HepG2 (cell line): ENCODE measurements around the gene FMR1. TPM values are rescaled to one million over a fixed set of nuclear protein-coding genes. Genes with fewer than 3 reads are reported as not detected.
A peak's percentile ranks its signal among the peaks of the same experiment; 100 is the strongest.

Experiments
- ATAC-seq: fragments of 200-7000 bp; cut with Tn5 transposase; 3 replicates; pipeline ENCODE4 v1.9.1; 2020; ENCODE audit warnings: mild to moderate bottlenecking, moderate library complexity
- BruUV-seq: library from RNA; stranded (reverse); fragments of 400-500 nt; replicated peaks from 2 replicates; lab custom pipeline; 2021; lab: Mats Ljungman, UMichigan
- CTCF ChIA-PET: fragments of 300-600 bp; formaldehyde crosslinking; extraction: SDS; loops from one replicate; lab custom pipeline; 2021; ENCODE audit warnings: low total read pairs, inconsistent platforms, low intra/inter-chr PET ratio; lab: Yijun Ruan, JAX
- POLR2A ChIA-PET: fragments of 350-600 bp; sonication (Branson Sonifier 250); formaldehyde crosslinking; loops from one replicate; lab custom pipeline; 2020; ENCODE audit warnings: antibody characterized with exemption, inconsistent platforms; lab: Yijun Ruan, JAX
- DNase-seq: peaks from one replicate; pipeline ENCODE4 v3.0.0-alpha.2; 2015; ENCODE audit warnings: low spot score
- FAIRE-seq: peaks from 3 replicates; lab custom pipeline; 2011; peaks lifted over from hg19 to GRCh38; lab: Jason Lieb, UNC
- H2AFZ ChIP-seq: one replicate; pipeline ENCODE4 v1.6.1; 2011; ENCODE audit warnings: low read length, inconsistent platforms
- H3K27ac ChIP-seq: fragments of 300-600 bp; 3 replicates; pipeline ENCODE4 v1.8.0; 2011; ENCODE audit warnings: mixed run types, mild to moderate bottlenecking, mixed read lengths, low read length, inconsistent platforms; ENCODE audit not compliant: insufficient read depth; ENCODE audit errors: extremely low read length
- H3K27me3 ChIP-seq, 2 experiments: fragments of 200-600 bp in 1 of 2; 2 replicates in 1 of 2; 3 replicates in 1 of 2; pipeline versions ENCODE4 v1.6.0 to v1.8.0; 2011; ENCODE audit warnings: low read length in 2 of 2, mild to moderate bottlenecking in 2 of 2, moderate library complexity in 2 of 2, inconsistent platforms in 1 of 2; ENCODE audit not compliant: insufficient read depth in 2 of 2, control insufficient read depth in 1 of 2
- H3K36me3 ChIP-seq, 2 experiments: fragments of 200-600 bp in 1 of 2; replicated peaks in 1 of 2; 2 replicates in 1 of 2; 3 replicates in 1 of 2; pipeline versions ENCODE4 v1.5.1 to v1.8.0; 2011; ENCODE audit warnings: low read length in 2 of 2, inconsistent platforms in 1 of 2; ENCODE audit not compliant: insufficient read depth in 2 of 2, control insufficient read depth in 1 of 2
- H3K4me1 ChIP-seq: 2 replicates; pipeline ENCODE4 v1.5.1; 2012; ENCODE audit warnings: low read length, inconsistent platforms; ENCODE audit not compliant: insufficient read depth
- H3K4me2 ChIP-seq: 2 replicates; pipeline ENCODE4 v1.6.0; 2011; ENCODE audit warnings: low read depth, low read length, inconsistent platforms
- H3K4me3 ChIP-seq, 3 experiments: fragments of 200-600 bp in 1 of 3; sonication (generic), shearing (Covaris generic) in 1 of 3; replicated peaks in 1 of 3; 2 replicates each; pipeline ENCODE4 v1.5.1; 2011 to 2016; ENCODE audit warnings: low read length in 3 of 3, inconsistent platforms in 2 of 3, low read depth in 2 of 3, mild to moderate bottlenecking in 2 of 3, control low read depth in 1 of 3, mixed read lengths in 1 of 3; ENCODE audit not compliant: insufficient read depth in 1 of 3
- H3K79me2 ChIP-seq: one replicate; pipeline ENCODE4 v1.6.1; 2011; ENCODE audit warnings: low read length, inconsistent platforms; ENCODE audit not compliant: insufficient read depth
- H3K9ac ChIP-seq: 2 replicates; pipeline ENCODE4 v1.6.0; 2011; ENCODE audit warnings: mild to moderate bottlenecking, low read depth, low read length, inconsistent platforms; ENCODE audit not compliant: insufficient read depth
- H3K9me3 ChIP-seq: 2 replicates; pipeline ENCODE4 v1.5.1; 2012; ENCODE audit warnings: mild to moderate bottlenecking, low read length
- H4K20me1 ChIP-seq: 2 replicates; pipeline ENCODE4 v1.6.0; 2011; ENCODE audit warnings: inconsistent platforms, mild to moderate bottlenecking, low read length, moderate library complexity; ENCODE audit not compliant: insufficient read depth
- KLF16 ChIP-seq, 2 experiments: sonication (generic) in 1 of 2; formaldehyde crosslinking in 1 of 2; IDR thresholded peaks; 2 replicates each; pipeline versions ENCODE4 v1.6.1 to v1.8.0; 2016 to 2023; ENCODE audit warnings: missing genetic modification reagents in 2 of 2, missing compliant biosample characterization in 1 of 2
- NRL ChIP-seq: sonication (generic); formaldehyde crosslinking; IDR thresholded peaks from 2 replicates; pipeline ENCODE4 v1.5.0; 2020; ENCODE audit warnings: missing genetic modification reagents, mild to moderate bottlenecking, moderate library complexity, borderline replicate concordance
- PLRG1 ChIP-seq: fragments of 450-650 bp; conservative IDR thresholded peaks from 2 replicates; pipeline ENCODE4 v1.6.1; 2016
- RFX3 ChIP-seq: IDR thresholded peaks from 2 replicates; pipeline ENCODE4 v1.6.1; 2016; ENCODE audit warnings: missing biosample characterization, missing genetic modification reagents
- ZHX2 ChIP-seq, 2 experiments: sonication (generic) in 1 of 2; formaldehyde crosslinking in 1 of 2; IDR thresholded peaks; 2 replicates each; pipeline versions ENCODE4 v1.6.1 to v1.9.0; 2014 to 2022; ENCODE audit warnings: antibody characterized with exemption in 1 of 2, borderline replicate concordance in 1 of 2, inconsistent platforms in 1 of 2, low read depth in 1 of 2, missing genetic modification reagents in 1 of 2
- ZNF20 ChIP-seq: sonication (generic); formaldehyde crosslinking; IDR thresholded peaks from 2 replicates; pipeline ENCODE4 v1.4.0; 2020; ENCODE audit warnings: mild to moderate bottlenecking, moderate library complexity, missing genetic modification reagents
- ZNF703 ChIP-seq: sonication (generic); formaldehyde crosslinking; IDR thresholded peaks from 2 replicates; pipeline ENCODE4 v1.5.1; 2020; ENCODE audit warnings: missing genetic modification reagents, mild to moderate bottlenecking, moderate library complexity, borderline replicate concordance
- ZNF709 ChIP-seq: sonication (generic); formaldehyde crosslinking; IDR thresholded peaks from 2 replicates; pipeline ENCODE4 v1.5.0; 2020; ENCODE audit warnings: mild to moderate bottlenecking, missing genetic modification reagents
- WGBS: methylation state at CpG from one replicate; pipeline ENCODE4 v1.1.6; 2017; ENCODE audit warnings: low lambda C conversion rate; 5-methylcytosine and 5-hydroxymethylcytosine counted together
- in situ Hi-C: cut with HindIII; loops from 2 replicates; pipeline ENCODE4 v1.10.0; 2017; ENCODE audit warnings: low pct_unique_long_range_greater_than_20kb; ENCODE audit not compliant: extremely low pct_ligation_motif_present
- intact Hi-C: fragments of 100-400 bp; cut with micrococcal nuclease; formaldehyde crosslinking; loops from one replicate; pipeline ENCODE4 v1.10.0; 2022; ENCODE audit not compliant: unreplicated experiment
- polyA plus RNA-seq, 8 experiments: library from polyadenylated mRNA; depleted of rRNA in 3 of 8; stranded (reverse) in 7 of 8; unstranded in 1 of 8; fragments of >200 nt; fragmentation: Illumina TruSeq in 4 of 8; extraction: Trizol in 4 of 8; gene quantifications; 2 replicates each; pipeline versions ENCODE4 v1.2.1 to v1.2.3, GENCODE V29; 2011 to 2016; ENCODE audit warnings: low read depth in 4 of 8, missing spikeins in 1 of 8, mixed read lengths in 1 of 8; ENCODE audit not compliant: insufficient read depth in 1 of 8
- total RNA-seq, 5 experiments: library from RNA; depleted of rRNA; stranded (reverse); fragments of >200 nt; fragmentation: Illumina TruSeq; extraction: Trizol; gene quantifications; 2 replicates each; pipeline ENCODE4 v1.2.3, GENCODE V29; 2016; ENCODE audit warnings: low read depth in 1 of 5
- TF ChIP-seq, protein P1 (sequence below): IDR thresholded peaks from 2 replicates; pipeline ENCODE4 v1.6.1; 2016; ENCODE audit warnings: low read depth, borderline replicate concordance

The FMR1 gene
- total and polyA plus RNA-seq, 2 of the 13 experiments (the other 11 are each of a cell fraction or from before 2014, with no cell fraction given) = 27.8 to 49.6 TPM

GRCh38 chrX:147917700-147918695 lies 6.3 kb downstream of the FMR1 start:
- CTCF ChIA-PET = no interaction called here
- TF ChIP-seq ZNF20 (CRISPR knock-in tag) (no peak), NRL (CRISPR knock-in tag) (no peak)
- no peak overlapping the region for H3K9ac ChIP-seq
- no peak for ATAC-seq
- no peak overlapping the region for H3K4me3 ChIP-seq
- POLR2A ChIA-PET = interaction anchor here (2.1 kb wide), 1 partner anchor 33 kb away, joined by 4 read pairs; no protein-coding TSS in a partner anchor
- H3K4me1 ChIP-seq = peaks cover 73% of the 10 kb centered on the region
- peaks cover 98% of the 10 kb centered on the region for H3K79me2 ChIP-seq
- no peak overlapping the region for H2AFZ ChIP-seq
- 87% methylated on average over 8 of the region's 10 CpGs for WGBS
- intact Hi-C loops = no loop called here
- H3K9me3 ChIP-seq = no peaks in the 10 kb centered on the region
- no peaks in the 10 kb centered on the region for H3K27me3 ChIP-seq
- 0 out of 5 replicates have a peak, but pooled peaks cover 0 to 2% of the 10 kb centered on the region in 2 experiments for H3K36me3 ChIP-seq
- H3K27ac ChIP-seq = no peak overlapping the region
- DNase-seq = no peak
- peaks cover 37% of the 10 kb centered on the region for H4K20me1 ChIP-seq
- peak overlapping the region; percentile 7; the same call in 1 of the 2 replicates for H3K4me2 ChIP-seq
- in situ Hi-C loops = no loop called here
- FAIRE-seq = no peak
- BruUV-seq = no TSS peak

GRCh38 chrX:147920161-147920666 lies 8.5 kb downstream of the FMR1 start:
- Histone ChIP-seq H3K79me2 (peaks cover 80% of the 10 kb centered on the region), H3K27ac (no peak overlapping the region), H3K9ac (no peak overlapping the region), H3K4me3 (no peak overlapping the region), H3K4me1 (peaks cover 81% of the 10 kb centered on the region), H3K9me3 (no peaks in the 10 kb centered on the region), H3K36me3 (0 out of 5 replicates have a peak, but pooled peaks cover 0 to 2% of the 10 kb centered on the region in 2 experiments), H3K4me2 (peak overlapping the region; percentile 23; the same call in 1 of the 2 replicates), H4K20me1 (peaks cover 24% of the 10 kb centered on the region), H3K27me3 (no peaks in the 10 kb centered on the region), H2AFZ (no peak overlapping the region)
- ChIA-PET POLR2A (no interaction called here), CTCF (no interaction called here)
- 87% methylated on average over 3 of the region's 3 CpGs for WGBS
- no TSS peak for BruUV-seq
- in situ Hi-C loops (no loop called here), intact Hi-C loops (no loop called here)
- DNase-seq = no peak
- FAIRE-seq = no peak
- no peak for ATAC-seq
- TF ChIP-seq KLF16 (CRISPR knock-in tag; IDR thresholded peaks at IDR 0.05) (no peak), ZNF703 (CRISPR knock-in tag) (no peak), RFX3 (CRISPR knock-in tag) (no peak), ZHX2 (IDR thresholded peaks at IDR 0.05; ENCODE audit: low read depth) (no peak), ZHX2 (CRISPR knock-in tag; IDR thresholded peaks at IDR 0.05; ENCODE audit: borderline replicate concordance) (no peak), ZNF709 (CRISPR knock-in tag) (no peak), PLRG1 (no peak)
- TF ChIP-seq, protein P1, sequence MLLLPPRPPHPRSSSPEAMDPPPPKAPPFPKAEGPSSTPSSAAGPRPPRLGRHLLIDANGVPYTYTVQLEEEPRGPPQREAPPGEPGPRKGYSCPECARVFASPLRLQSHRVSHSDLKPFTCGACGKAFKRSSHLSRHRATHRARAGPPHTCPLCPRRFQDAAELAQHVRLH = no peak
